ENCODE results near the gene C20orf204. TPM values are rescaled to one million over a fixed set of nuclear protein-coding genes. Genes with fewer than 3 reads are reported as not detected.

Gene C20orf204
- total RNA-seq, 2 experiments from 2014 or later = 6.1 to 6.4 TPM

GRCh38 chr20:64031822-64032314 lies 4.1 kb upstream of the C20orf204 start:
- POLR2A ChIA-PET = no interaction called here
- Histone ChIP-seq H3K9me3 (ENCODE audit: control insufficient read depth in 1 of 2, insufficient read depth in 1 of 2, low read length in 2 of 2) (no peaks in the 10 kb centered on the region), H3K27ac (ENCODE audit: low read depth in 1 of 2, low read length in 2 of 2) (no peak overlapping the region), H3K27me3 (ENCODE audit: control insufficient read depth in 1 of 2, insufficient read depth in 2 of 2, low read length in 2 of 2) (no peaks in the 10 kb centered on the region), H3K4me3 (ENCODE audit: low read length) (no peak overlapping the region), H3K4me1 (ENCODE audit: insufficient read depth, low read length) (peaks cover 33% of the 10 kb centered on the region), H3K36me3 (ENCODE audit: insufficient read depth, low read length) (peaks cover 64% of the 10 kb centered on the region)
- Mint-ChIP-seq H3K9me3 (no peaks in the 10 kb centered on the region), H3K4me1 (ENCODE audit: low read depth) (peaks cover 6% of the 10 kb centered on the region), H3K27me3 (no peaks in the 10 kb centered on the region), H3K4me3 (no peak overlapping the region), H3K27ac (no peak overlapping the region), H3K36me3 (ENCODE audit: low read depth) (peaks cover 66% of the 10 kb centered on the region)
- CTCF ChIA-PET = no interaction called here
- TF ChIP-seq, protein P1, sequence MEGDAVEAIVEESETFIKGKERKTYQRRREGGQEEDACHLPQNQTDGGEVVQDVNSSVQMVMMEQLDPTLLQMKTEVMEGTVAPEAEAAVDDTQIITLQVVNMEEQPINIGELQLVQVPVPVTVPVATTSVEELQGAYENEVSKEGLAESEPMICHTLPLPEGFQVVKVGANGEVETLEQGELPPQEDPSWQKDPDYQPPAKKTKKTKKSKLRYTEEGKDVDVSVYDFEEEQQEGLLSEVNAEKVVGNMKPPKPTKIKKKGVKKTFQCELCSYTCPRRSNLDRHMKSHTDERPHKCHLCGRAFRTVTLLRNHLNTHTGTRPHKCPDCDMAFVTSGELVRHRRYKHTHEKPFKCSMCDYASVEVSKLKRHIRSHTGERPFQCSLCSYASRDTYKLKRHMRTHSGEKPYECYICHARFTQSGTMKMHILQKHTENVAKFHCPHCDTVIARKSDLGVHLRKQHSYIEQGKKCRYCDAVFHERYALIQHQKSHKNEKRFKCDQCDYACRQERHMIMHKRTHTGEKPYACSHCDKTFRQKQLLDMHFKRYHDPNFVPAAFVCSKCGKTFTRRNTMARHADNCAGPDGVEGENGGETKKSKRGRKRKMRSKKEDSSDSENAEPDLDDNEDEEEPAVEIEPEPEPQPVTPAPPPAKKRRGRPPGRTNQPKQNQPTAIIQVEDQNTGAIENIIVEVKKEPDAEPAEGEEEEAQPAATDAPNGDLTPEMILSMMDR (IDR thresholded peaks at IDR 0.05) = no peak
- ATAC-seq (ENCODE audit: poor library complexity) = no peak
- intact Hi-C loops (cut with DNase I, micrococcal nuclease) = loop anchor here in 1 of 2 experiments (10.0 kb wide), 1 partner anchor 47 kb away; the partner anchor contains the start of gene PRPF6
- no peak for DNase-seq

GRCh38 chr20:64032706-64033624 lies 3.0 kb upstream of the C20orf204 start:
- ChIA-PET CTCF (no interaction called here), POLR2A (no interaction called here)
- peaks cover 0 to 4% of the 10 kb centered on the region in 2 experiments for H3K27me3 ChIP-seq (ENCODE audit: control insufficient read depth in 1 of 2, insufficient read depth in 2 of 2, low read length in 2 of 2)
- Mint-ChIP-seq H3K27ac (no peak overlapping the region), H3K9me3 (no peaks in the 10 kb centered on the region), H3K36me3 (ENCODE audit: low read depth) (peaks cover 55% of the 10 kb centered on the region), H3K4me1 (ENCODE audit: low read depth) (peaks cover 13% of the 10 kb centered on the region), H3K4me3 (peak overlapping the region; percentile 20), H3K27me3 (no peaks in the 10 kb centered on the region)
- DNase-seq = no peak
- peaks cover 44% of the 10 kb centered on the region for H3K4me1 ChIP-seq (ENCODE audit: insufficient read depth, low read length)
- H3K27ac ChIP-seq (ENCODE audit: low read depth in 1 of 2, low read length in 2 of 2) = no peak overlapping the region
- peaks cover 53% of the 10 kb centered on the region for H3K36me3 ChIP-seq (ENCODE audit: insufficient read depth, low read length)
- no peak for ATAC-seq (ENCODE audit: poor library complexity)
- TF ChIP-seq, protein P1 (IDR thresholded peaks at IDR 0.05) = no peak
- no peak overlapping the region for H3K4me3 ChIP-seq (ENCODE audit: low read length)
- no peaks in the 10 kb centered on the region for H3K9me3 ChIP-seq (ENCODE audit: control insufficient read depth in 1 of 2, insufficient read depth in 1 of 2, low read length in 2 of 2)
- intact Hi-C loops (cut with DNase I, micrococcal nuclease) = loop anchor here in 1 of 2 experiments (10.0 kb wide), 1 partner anchor 48 kb away; the partner anchor contains the start of gene PRPF6

GRCh38 chr20:64033981-64034493 lies 1.9 kb upstream of the C20orf204 start:
- POLR2A ChIA-PET = no interaction called here
- Histone ChIP-seq H3K36me3 (ENCODE audit: insufficient read depth, low read length) (peaks cover 43% of the 10 kb centered on the region), H3K9me3 (ENCODE audit: control insufficient read depth in 1 of 2, insufficient read depth in 1 of 2, low read length in 2 of 2) (no peaks in the 10 kb centered on the region), H3K27me3 (ENCODE audit: control insufficient read depth in 1 of 2, insufficient read depth in 2 of 2, low read length in 2 of 2) (peaks cover 0 to 4% of the 10 kb centered on the region in 2 experiments), H3K4me3 (ENCODE audit: low read length) (no peak overlapping the region), H3K27ac (ENCODE audit: low read depth in 1 of 2, low read length in 2 of 2) (peak overlapping the region in 1 of 2 donors; percentile 7), H3K4me1 (ENCODE audit: insufficient read depth, low read length) (peaks cover 52% of the 10 kb centered on the region)
- Mint-ChIP-seq H3K4me3 (no peak overlapping the region), H3K4me1 (ENCODE audit: low read depth) (peaks cover 13% of the 10 kb centered on the region), H3K27me3 (no peaks in the 10 kb centered on the region), H3K27ac (no peak overlapping the region), H3K36me3 (ENCODE audit: low read depth) (peaks cover 44% of the 10 kb centered on the region), H3K9me3 (no peaks in the 10 kb centered on the region)
- DNase-seq (no peak), ATAC-seq (ENCODE audit: poor library complexity) (no peak)
- TF ChIP-seq, protein P1 (IDR thresholded peaks at IDR 0.05) = no peak
- CTCF ChIA-PET = interaction anchor here (0.6 kb wide), 1 partner anchor 9 kb away, joined by 4 read pairs; no protein-coding TSS in a partner anchor
- intact Hi-C loops (cut with DNase I, micrococcal nuclease) = loop anchor here in 1 of 2 experiments (10.0 kb wide), 1 partner anchor 49 kb away; the partner anchor contains the start of gene PRPF6
